ENCODE data around the gene SLC8B1.

Gene SLC8B1

GRCh38 chr12:113292091-113292490 lies 42.8 kb downstream of the SLC8B1 start:
- DNase-seq = no peak

- DNase-seq = no peak
These were observed 43.3 kb downstream of the SLC8B1 start for GRCh38 chr12:113291586-113291985.

- DNase-seq = no peak
These were observed 44.4 kb downstream of the SLC8B1 start for GRCh38 chr12:113290506-113290905.

- no peak for DNase-seq
These were observed 45.5 kb downstream of the SLC8B1 start for GRCh38 chr12:113289361-113289760.

GRCh38 chr12:113287899-113288282 lies 47.0 kb downstream of the SLC8B1 start:
- DNase-seq = no peak

- no peak for DNase-seq
These were observed 47.6 kb downstream of the SLC8B1 start for GRCh38 chr12:113287146-113287898.

GRCh38 chr12:113286712-113287111 lies 48.2 kb downstream of the SLC8B1 start:
- DNase-seq = no peak

- no peak for DNase-seq
These were observed 49.0 kb downstream of the SLC8B1 start for GRCh38 chr12:113285679-113286610.

GRCh38 chr12:113284751-113285150 lies 50.2 kb downstream of the SLC8B1 start:
- no peak for DNase-seq

GRCh38 chr12:113278633-113279032 lies 56.3 kb downstream of the SLC8B1 start:
- no peak for DNase-seq

GRCh38 chr12:113278141-113278540 lies 56.8 kb downstream of the SLC8B1 start:
- DNase-seq = no peak

GRCh38 chr12:113277511-113277910 lies 57.4 kb downstream of the SLC8B1 start:
- DNase-seq = no peak

- DNase-seq = no peak
These were observed 57.9 kb downstream of the SLC8B1 start for GRCh38 chr12:113276946-113277500.

GRCh38 chr12:113276306-113276705 lies 58.6 kb downstream of the SLC8B1 start:
- no peak for DNase-seq

GRCh38 chr12:113274848-113275247 lies 60.1 kb downstream of the SLC8B1 start:
- no peak for DNase-seq

- DNase-seq = no peak
These were observed 61.7 kb downstream of the SLC8B1 start for GRCh38 chr12:113273053-113273725.

- DNase-seq = no peak
These were observed 62.9 kb downstream of the SLC8B1 start for GRCh38 chr12:113271853-113272561.

- no peak for DNase-seq
These were observed 63.5 kb downstream of the SLC8B1 start for GRCh38 chr12:113271466-113271852.

- no peak for DNase-seq
These were observed 64.2 kb downstream of the SLC8B1 start for GRCh38 chr12:113270709-113271009.

GRCh38 chr12:113269257-113269943 lies 65.5 kb downstream of the SLC8B1 start:
- DNase-seq = no peak

GRCh38 chr12:113268621-113269020 lies 66.3 kb downstream of the SLC8B1 start:
- no peak for DNase-seq

GRCh38 chr12:113268136-113268535 lies 66.8 kb downstream of the SLC8B1 start:
- DNase-seq = no peak
